Measurements from ENCODE around the gene PAFAH1B2. TPM values are rescaled to one million over a fixed set of nuclear protein-coding genes. Genes with fewer than 3 reads are reported as not detected.

The PAFAH1B2 gene
- total RNA-seq, 2 donors from 2014 or later, result 72.5 to 126 TPM

- TF ChIP-seq POLR2A (IDR thresholded peaks at IDR 0.05) (no peak), CTCF (IDR thresholded peaks at IDR 0.05) (no peak), POLR2AphosphoS5 (IDR thresholded peaks at IDR 0.05) (no peak)
- no peaks in the 10 kb centered on the region for H3K27me3 ChIP-seq (replicated peaks; ENCODE audit: insufficient read depth)
These were observed 51.7 kb downstream of the PAFAH1B2 start for GRCh38 chr11:117195761-117196160.

GRCh38 chr11:117197006-117197405 lies 52.9 kb downstream of the PAFAH1B2 start:
- no peaks in the 10 kb centered on the region for H3K27me3 ChIP-seq (replicated peaks; ENCODE audit: insufficient read depth)
- WGBS, result 91% methylated on average over 7 of the region's 7 CpGs
- no peaks in the 10 kb centered on the region for H3K9me3 ChIP-seq
- H3K36me3 ChIP-seq, result peaks cover 4 to 26% of the 10 kb centered on the region in 2 donors
- no peak for DNase-seq (ENCODE audit: low spot score)
- intact Hi-C loops (cut with DNase I), result no loop called here
- peak overlapping the region; percentile 82 to 83 for H3K27ac ChIP-seq
- no peak overlapping the region for H3K4me3 ChIP-seq
- H3K4me1 ChIP-seq (replicated peaks), result peaks cover 10% of the 10 kb centered on the region
- TF ChIP-seq CTCF (IDR thresholded peaks at IDR 0.05) (no peak), POLR2A (IDR thresholded peaks at IDR 0.05) (no peak), POLR2AphosphoS5 (IDR thresholded peaks at IDR 0.05) (no peak)

More at GRCh38 chr11:117195761-117196160, 51.7 kb downstream of the PAFAH1B2 start:
- Histone ChIP-seq H3K9me3 (no peaks in the 10 kb centered on the region), H3K36me3 (peaks cover 7 to 29% of the 10 kb centered on the region in 2 donors), H3K27ac (peak overlapping the region in 1 of 2 donors; percentile 82), H3K4me3 (no peak overlapping the region), H3K4me1 (replicated peaks) (peaks cover 10% of the 10 kb centered on the region)
- 89% methylated on average over 19 of the region's 19 CpGs for WGBS
- no peak for DNase-seq (ENCODE audit: low spot score)
- intact Hi-C loops (cut with DNase I), result no loop called here

- Histone ChIP-seq H3K27ac (peak overlapping the region; percentile 82 to 83), H3K36me3 (peaks cover 2 to 19% of the 10 kb centered on the region in 2 donors), H3K27me3 (replicated peaks; ENCODE audit: insufficient read depth) (no peaks in the 10 kb centered on the region), H3K9me3 (no peaks in the 10 kb centered on the region), H3K4me3 (peak overlapping the region in 1 of 2 donors; percentile 36), H3K4me1 (replicated peaks) (peaks cover 10% of the 10 kb centered on the region)
- TF ChIP-seq CTCF (IDR thresholded peaks at IDR 0.05) (peak in 3 of 4 experiments; percentile 34 to 54 (median 48)), POLR2A (IDR thresholded peaks at IDR 0.05) (no peak), POLR2AphosphoS5 (IDR thresholded peaks at IDR 0.05) (peak; percentile 49)
- intact Hi-C loops (cut with DNase I), result loop anchor here (2.0 kb wide), 1 partner anchor 23 kb away; no protein-coding TSS in a partner anchor
- DNase-seq (ENCODE audit: low spot score), result peak; percentile 58
- 41% methylated on average over 17 of the region's 17 CpGs for WGBS
These were observed 53.7 kb downstream of the PAFAH1B2 start for GRCh38 chr11:117197516-117198456.

GRCh38 chr11:117198613-117199012 lies 54.5 kb downstream of the PAFAH1B2 start:
- Histone ChIP-seq H3K27me3 (replicated peaks; ENCODE audit: insufficient read depth) (no peaks in the 10 kb centered on the region), H3K27ac (peak overlapping the region; percentile 82 to 83), H3K4me3 (peak overlapping the region; percentile 9 to 36), H3K4me1 (replicated peaks) (peaks cover 10% of the 10 kb centered on the region), H3K9me3 (no peaks in the 10 kb centered on the region), H3K36me3 (peaks cover 3 to 18% of the 10 kb centered on the region in 2 donors)
- no peak for DNase-seq (ENCODE audit: low spot score)
- WGBS, result 66% methylated on average over 4 of the region's 4 CpGs
- TF ChIP-seq POLR2A (IDR thresholded peaks at IDR 0.05), result no peak
- TF ChIP-seq CTCF (IDR thresholded peaks at IDR 0.05), result no peak
- TF ChIP-seq POLR2AphosphoS5 (IDR thresholded peaks at IDR 0.05), result no peak
- intact Hi-C loops (cut with DNase I), result loop anchor here (2.0 kb wide), 1 partner anchor 22 kb away; no protein-coding TSS in a partner anchor
